HG03442 (cell line): ENCODE measurements around the gene RHBDD1.
A peak's percentile ranks its signal among the peaks of the same experiment; 100 is the strongest.

ENCODE experiments used
- ATAC-seq: cut with Tn5 transposase; IDR thresholded peaks from one replicate; pipeline ENCODE4 v1.9.1; 2021; ENCODE audit warnings: mild to moderate bottlenecking, moderate library complexity; ENCODE audit not compliant: unreplicated experiment

Gene RHBDD1

GRCh38 chr2:226835796-226836547, at the start of gene RHBDD1:
RHBDD1 (plus strand) TSS chr2:226836054; CDS start chr2:226864694, 28,640 bp downstream.
- peak; percentile 75 for ATAC-seq

- no peak for ATAC-seq
Measured at GRCh38 chr2:226788064-226788463, 47.8 kb upstream of the RHBDD1 start.

- ATAC-seq, result no peak
Measured at GRCh38 chr2:226788881-226789490, 46.9 kb upstream of the RHBDD1 start.

GRCh38 chr2:226790011-226790410, 45.8 kb upstream of the RHBDD1 start:
- no peak for ATAC-seq

- no peak for ATAC-seq
Measured at GRCh38 chr2:226790431-226790830, 45.4 kb upstream of the RHBDD1 start.

- ATAC-seq, result peak; percentile 55
Measured at GRCh38 chr2:226791056-226791486, 44.8 kb upstream of the RHBDD1 start.

- peak; percentile 97 for ATAC-seq
Measured at GRCh38 chr2:226791487-226792081, 44.3 kb upstream of the RHBDD1 start.

- no peak for ATAC-seq
Measured at GRCh38 chr2:226792155-226792881, 43.5 kb upstream of the RHBDD1 start.

GRCh38 chr2:226793646-226794045, 42.2 kb upstream of the RHBDD1 start:
- no peak for ATAC-seq

- no peak for ATAC-seq
Measured at GRCh38 chr2:226794196-226794661, 41.6 kb upstream of the RHBDD1 start.

- ATAC-seq, result no peak
Measured at GRCh38 chr2:226794751-226795171, 41.1 kb upstream of the RHBDD1 start.

GRCh38 chr2:226795281-226796011, 40.4 kb upstream of the RHBDD1 start:
- ATAC-seq, result no peak

- no peak for ATAC-seq
Measured at GRCh38 chr2:226796012-226796839, 39.6 kb upstream of the RHBDD1 start.

- no peak for ATAC-seq
Measured at GRCh38 chr2:226796840-226797288, 39.0 kb upstream of the RHBDD1 start.

GRCh38 chr2:226797289-226797988, 38.4 kb upstream of the RHBDD1 start:
- no peak for ATAC-seq

- no peak for ATAC-seq
Measured at GRCh38 chr2:226797989-226798421, 37.8 kb upstream of the RHBDD1 start.

GRCh38 chr2:226798422-226799210, 37.2 kb upstream of the RHBDD1 start:
- ATAC-seq, result peak; percentile 25
